PFSK-1 (cell line): Measurements from ENCODE around the gene FRMD4A.

Experiments used
- FOXP2 ChIP-seq: optimal IDR thresholded peaks from 2 replicates; pipeline ENCODE3; 2011; ENCODE audit warnings: borderline replicate concordance, control low read depth, inconsistent platforms; ENCODE audit not compliant: insufficient read depth; ENCODE audit errors: extremely low read length, extremely low read depth
- POLR2AphosphoS5 ChIP-seq: IDR thresholded peaks from 2 replicates; pipeline ENCODE4 v1.6.1; 2012; ENCODE audit warnings: low read depth, mild to moderate bottlenecking, control low read depth, low read length, moderate library complexity
- REST ChIP-seq, 2 experiments: IDR thresholded peaks; 2 replicates each; pipeline versions ENCODE4 v1.6.1 to v1.8.0; 2011 to 2012; ENCODE audit warnings: low read depth in 2 of 2, low read length in 2 of 2, control low read depth in 1 of 2, inconsistent platforms in 1 of 2, mild to moderate bottlenecking in 1 of 2, moderate library complexity in 1 of 2; ENCODE audit not compliant: insufficient read depth in 1 of 2
- SIN3A ChIP-seq: IDR thresholded peaks from 2 replicates; pipeline ENCODE4 v1.6.1; 2012; ENCODE audit warnings: mild to moderate bottlenecking, low read length, moderate library complexity, borderline replicate concordance; ENCODE audit not compliant: insufficient read depth
- TAF1 ChIP-seq: IDR thresholded peaks from 2 replicates; pipeline ENCODE4 v1.6.1; 2012; ENCODE audit warnings: low read length, control low read depth, borderline replicate concordance; ENCODE audit not compliant: insufficient read depth

Gene FRMD4A

GRCh38 chr10:14063531-14064285, 267.0 kb downstream of the FRMD4A start:
- TF ChIP-seq FOXP2 (no peak), SIN3A (no peak), POLR2AphosphoS5 (no peak), TAF1 (no peak), REST (IDR thresholded peaks at IDR 0.05; ENCODE audit: insufficient read depth in 1 of 2, low read depth in 2 of 2, low read length in 2 of 2) (no peak)

DNA sequence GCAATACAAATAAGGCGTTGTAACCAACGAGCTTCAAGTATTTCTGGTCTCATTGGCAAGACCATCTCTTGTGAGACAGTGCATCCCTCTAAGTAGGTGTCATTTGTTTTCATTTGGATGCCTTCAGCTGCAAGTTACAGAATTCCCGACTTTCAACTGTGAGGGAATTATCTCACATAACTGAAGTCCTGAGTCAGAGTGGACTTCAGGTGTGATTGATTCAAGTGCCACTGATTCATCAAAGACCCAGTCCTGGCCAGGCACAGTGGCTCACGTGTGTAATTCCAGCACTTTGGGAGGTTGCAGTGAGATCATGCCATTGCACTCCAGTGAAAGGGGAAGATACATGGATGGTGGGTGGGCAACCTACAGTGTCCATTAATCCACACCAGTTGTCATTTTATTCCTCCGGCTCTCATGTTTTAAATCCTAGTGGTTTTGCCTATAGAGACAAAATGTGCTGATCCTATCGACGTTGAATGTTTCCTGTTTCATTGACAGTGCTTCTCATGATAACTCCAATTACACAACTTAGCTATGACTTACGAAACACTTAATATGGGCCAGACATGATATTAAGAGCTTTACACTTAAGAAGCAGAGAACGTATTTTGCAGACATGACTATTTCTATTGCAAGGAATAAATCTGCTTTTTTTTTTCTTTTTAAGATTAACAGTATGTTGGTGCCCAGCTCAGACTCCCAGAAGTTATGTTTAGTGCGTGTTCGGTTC, 268.0 kb downstream of the FRMD4A start:
- TF ChIP-seq FOXP2 (no peak), REST (IDR thresholded peaks at IDR 0.05; ENCODE audit: insufficient read depth in 1 of 2, low read depth in 2 of 2, low read length in 2 of 2) (no peak), SIN3A (no peak), POLR2AphosphoS5 (no peak), TAF1 (no peak)

DNA sequence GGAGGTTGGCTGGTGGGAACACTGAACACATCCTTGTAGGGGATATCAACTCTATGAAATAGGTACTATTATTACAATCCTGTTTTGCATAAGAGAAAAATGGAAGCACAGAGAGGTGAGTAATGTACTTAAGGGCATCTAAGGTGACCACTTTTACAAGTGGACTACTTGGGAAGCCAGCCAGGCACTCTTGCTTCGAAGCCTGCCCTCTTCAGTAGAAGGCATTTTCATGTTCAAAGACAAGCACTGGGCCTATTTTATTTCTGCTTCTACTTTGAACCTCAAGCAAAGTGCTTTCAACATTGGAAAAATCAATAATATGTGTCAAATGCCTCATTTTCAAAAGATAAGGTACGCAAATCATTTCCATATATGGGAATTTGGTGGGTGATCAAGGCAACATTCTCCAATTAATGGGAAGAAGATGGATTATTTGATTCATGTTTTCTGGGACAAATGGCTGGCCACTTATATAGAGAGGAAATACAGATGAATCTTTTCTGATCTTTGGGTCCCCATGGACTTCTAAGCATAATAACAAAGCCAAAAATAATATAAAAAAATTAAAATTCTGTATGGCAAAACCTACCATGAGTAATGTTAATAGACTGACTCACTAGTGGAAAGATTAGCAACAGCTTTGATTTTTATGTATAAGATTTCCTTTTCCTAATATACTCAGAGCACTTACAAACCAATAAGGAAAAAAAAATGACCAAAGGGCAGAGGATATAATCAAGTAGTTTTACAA, 270.2 kb downstream of the FRMD4A start:
- TF ChIP-seq FOXP2 (no peak), TAF1 (no peak), POLR2AphosphoS5 (no peak), REST (IDR thresholded peaks at IDR 0.05; ENCODE audit: insufficient read depth in 1 of 2, low read depth in 2 of 2, low read length in 2 of 2) (no peak), SIN3A (no peak)

DNA sequence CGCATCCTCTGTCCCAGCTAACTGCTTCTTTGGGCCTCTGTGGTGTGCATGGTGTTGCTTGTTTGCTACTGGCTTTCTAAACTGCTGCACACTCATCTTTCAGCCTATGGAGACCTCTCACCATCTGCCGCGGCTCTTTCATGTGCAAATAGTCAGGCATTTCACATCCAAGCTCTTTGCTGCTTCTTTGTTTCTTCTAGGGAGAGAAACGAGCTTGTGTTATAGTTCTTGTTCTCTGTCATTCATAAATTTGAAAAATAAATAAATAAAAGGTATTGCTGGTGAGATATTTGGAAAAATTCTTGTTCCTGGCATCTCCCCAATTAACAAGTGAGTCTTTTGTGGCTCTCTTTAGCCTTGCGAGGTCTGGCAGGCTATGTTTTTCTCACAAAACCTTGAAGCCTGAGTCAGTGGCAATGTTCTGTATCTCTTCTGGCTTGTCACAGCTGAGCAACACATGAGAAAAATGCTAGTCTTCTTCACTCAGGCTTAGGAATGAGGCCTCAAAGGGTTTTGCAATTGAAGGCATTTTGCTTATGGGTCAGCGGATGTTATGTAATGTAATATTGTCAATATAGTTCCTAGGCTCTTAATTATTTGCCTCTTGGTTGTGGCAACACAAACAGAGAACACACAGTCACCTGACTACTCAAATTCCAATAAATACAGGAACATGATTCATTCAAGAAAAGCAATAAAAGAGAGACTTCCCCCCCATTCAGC, 274.0 kb downstream of the FRMD4A start:
- no peak for TF ChIP-seq REST (IDR thresholded peaks at IDR 0.05; ENCODE audit: insufficient read depth in 1 of 2, low read depth in 2 of 2, low read length in 2 of 2)
- TF ChIP-seq POLR2AphosphoS5: no peak
- no peak for TF ChIP-seq TAF1
- no peak for TF ChIP-seq SIN3A
- no peak for TF ChIP-seq FOXP2
